ENCODE measurements around the gene ECE1. TPM values are rescaled to one million over a fixed set of nuclear protein-coding genes. Genes with fewer than 3 reads are reported as not detected.

Gene ECE1
- total and polyA plus RNA-seq, 9 of the 15 experiments (the other 6 are each of a cell fraction or from before 2014, with no cell fraction given) = 0.56 to 34.8 (median 11.0) TPM

- TF ChIP-seq FOXP4 (CRISPR knock-in tag; IDR thresholded peaks at IDR 0.05; ENCODE audit: borderline replicate concordance) = no peak
- peak; percentile 66; the same call in 1 of the 2 replicates for TF ChIP-seq DPF2 (IDR thresholded peaks at IDR 0.05)
- TF ChIP-seq, protein P1, sequence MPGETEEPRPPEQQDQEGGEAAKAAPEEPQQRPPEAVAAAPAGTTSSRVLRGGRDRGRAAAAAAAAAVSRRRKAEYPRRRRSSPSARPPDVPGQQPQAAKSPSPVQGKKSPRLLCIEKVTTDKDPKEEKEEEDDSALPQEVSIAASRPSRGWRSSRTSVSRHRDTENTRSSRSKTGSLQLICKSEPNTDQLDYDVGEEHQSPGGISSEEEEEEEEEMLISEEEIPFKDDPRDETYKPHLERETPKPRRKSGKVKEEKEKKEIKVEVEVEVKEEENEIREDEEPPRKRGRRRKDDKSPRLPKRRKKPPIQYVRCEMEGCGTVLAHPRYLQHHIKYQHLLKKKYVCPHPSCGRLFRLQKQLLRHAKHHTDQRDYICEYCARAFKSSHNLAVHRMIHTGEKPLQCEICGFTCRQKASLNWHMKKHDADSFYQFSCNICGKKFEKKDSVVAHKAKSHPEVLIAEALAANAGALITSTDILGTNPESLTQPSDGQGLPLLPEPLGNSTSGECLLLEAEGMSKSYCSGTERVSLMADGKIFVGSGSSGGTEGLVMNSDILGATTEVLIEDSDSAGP (CRISPR knock-in tag; IDR thresholded peaks at IDR 0.05) = no peak
- TF ChIP-seq ZBTB33 (CRISPR knock-in tag; IDR thresholded peaks at IDR 0.05) = peak; percentile 41; the same call in 1 of the 2 replicates
- no peak for TF ChIP-seq MAFF (IDR thresholded peaks at IDR 0.05; ENCODE audit: low read length)
- TF ChIP-seq THRAP3 (IDR thresholded peaks at IDR 0.05; ENCODE audit: borderline replicate concordance) = no peak
- TF ChIP-seq, protein P2, sequence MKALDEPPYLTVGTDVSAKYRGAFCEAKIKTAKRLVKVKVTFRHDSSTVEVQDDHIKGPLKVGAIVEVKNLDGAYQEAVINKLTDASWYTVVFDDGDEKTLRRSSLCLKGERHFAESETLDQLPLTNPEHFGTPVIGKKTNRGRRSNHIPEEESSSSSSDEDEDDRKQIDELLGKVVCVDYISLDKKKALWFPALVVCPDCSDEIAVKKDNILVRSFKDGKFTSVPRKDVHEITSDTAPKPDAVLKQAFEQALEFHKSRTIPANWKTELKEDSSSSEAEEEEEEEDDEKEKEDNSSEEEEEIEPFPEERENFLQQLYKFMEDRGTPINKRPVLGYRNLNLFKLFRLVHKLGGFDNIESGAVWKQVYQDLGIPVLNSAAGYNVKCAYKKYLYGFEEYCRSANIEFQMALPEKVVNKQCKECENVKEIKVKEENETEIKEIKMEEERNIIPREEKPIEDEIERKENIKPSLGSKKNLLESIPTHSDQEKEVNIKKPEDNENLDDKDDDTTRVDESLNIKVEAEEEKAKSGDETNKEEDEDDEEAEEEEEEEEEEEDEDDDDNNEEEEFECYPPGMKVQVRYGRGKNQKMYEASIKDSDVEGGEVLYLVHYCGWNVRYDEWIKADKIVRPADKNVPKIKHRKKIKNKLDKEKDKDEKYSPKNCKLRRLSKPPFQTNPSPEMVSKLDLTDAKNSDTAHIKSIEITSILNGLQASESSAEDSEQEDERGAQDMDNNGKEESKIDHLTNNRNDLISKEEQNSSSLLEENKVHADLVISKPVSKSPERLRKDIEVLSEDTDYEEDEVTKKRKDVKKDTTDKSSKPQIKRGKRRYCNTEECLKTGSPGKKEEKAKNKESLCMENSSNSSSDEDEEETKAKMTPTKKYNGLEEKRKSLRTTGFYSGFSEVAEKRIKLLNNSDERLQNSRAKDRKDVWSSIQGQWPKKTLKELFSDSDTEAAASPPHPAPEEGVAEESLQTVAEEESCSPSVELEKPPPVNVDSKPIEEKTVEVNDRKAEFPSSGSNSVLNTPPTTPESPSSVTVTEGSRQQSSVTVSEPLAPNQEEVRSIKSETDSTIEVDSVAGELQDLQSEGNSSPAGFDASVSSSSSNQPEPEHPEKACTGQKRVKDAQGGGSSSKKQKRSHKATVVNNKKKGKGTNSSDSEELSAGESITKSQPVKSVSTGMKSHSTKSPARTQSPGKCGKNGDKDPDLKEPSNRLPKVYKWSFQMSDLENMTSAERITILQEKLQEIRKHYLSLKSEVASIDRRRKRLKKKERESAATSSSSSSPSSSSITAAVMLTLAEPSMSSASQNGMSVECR (CRISPR knock-in tag; IDR thresholded peaks at IDR 0.05) = no peak
- TF ChIP-seq RFX1 (IDR thresholded peaks at IDR 0.05) = peak; percentile 93
- no peak for TF ChIP-seq HSF4 (CRISPR knock-in tag; IDR thresholded peaks at IDR 0.05; ENCODE audit: borderline replicate concordance)
- 0 out of 2 replicates have a peak, but pooled peaks have one; percentile 8 for TF ChIP-seq ZBTB34 (CRISPR knock-in tag; IDR thresholded peaks at IDR 0.05)
These were observed 113.4 kb downstream of the ECE1 start, which contains the start of gene EIF4G3 (continued) for GRCh38 chr1:21176586-21177555.
